ENCODE results near the gene INPP5D. TPM values are rescaled to one million over a fixed set of nuclear protein-coding genes. Genes with fewer than 3 reads are reported as not detected.

The INPP5D gene
- total and polyA plus RNA-seq, 2 of the 13 experiments (the other 11 are each of a cell fraction or from before 2014, with no cell fraction given): 16.7 to 18.0 TPM

DNA sequence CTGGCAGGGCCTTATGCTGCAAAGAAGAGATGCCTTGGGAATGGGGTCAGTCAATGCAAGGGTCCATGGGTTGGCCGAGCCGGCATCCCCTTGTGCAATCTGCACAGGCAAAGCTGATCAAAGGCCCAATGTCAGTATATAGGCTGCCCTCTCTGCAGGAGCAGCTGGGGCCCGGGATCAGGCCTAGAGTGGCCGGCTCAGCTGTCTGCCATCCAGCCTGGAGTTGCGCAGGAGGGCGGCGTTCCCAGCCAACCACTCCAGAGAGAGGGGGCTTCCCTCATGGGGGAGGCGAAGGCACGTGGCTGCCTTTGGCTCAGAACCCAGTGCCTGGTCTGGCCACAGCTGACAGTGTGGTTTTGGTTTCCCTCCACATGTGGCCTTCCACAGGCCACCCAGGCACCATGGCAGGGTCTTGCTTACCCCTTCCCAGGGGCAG lies 3.9 kb downstream of the INPP5D start (continued):
- TF ChIP-seq ZNF30 (CRISPR knock-in tag; IDR thresholded peaks at IDR 0.05): no peak
- TF ChIP-seq, protein P1, sequence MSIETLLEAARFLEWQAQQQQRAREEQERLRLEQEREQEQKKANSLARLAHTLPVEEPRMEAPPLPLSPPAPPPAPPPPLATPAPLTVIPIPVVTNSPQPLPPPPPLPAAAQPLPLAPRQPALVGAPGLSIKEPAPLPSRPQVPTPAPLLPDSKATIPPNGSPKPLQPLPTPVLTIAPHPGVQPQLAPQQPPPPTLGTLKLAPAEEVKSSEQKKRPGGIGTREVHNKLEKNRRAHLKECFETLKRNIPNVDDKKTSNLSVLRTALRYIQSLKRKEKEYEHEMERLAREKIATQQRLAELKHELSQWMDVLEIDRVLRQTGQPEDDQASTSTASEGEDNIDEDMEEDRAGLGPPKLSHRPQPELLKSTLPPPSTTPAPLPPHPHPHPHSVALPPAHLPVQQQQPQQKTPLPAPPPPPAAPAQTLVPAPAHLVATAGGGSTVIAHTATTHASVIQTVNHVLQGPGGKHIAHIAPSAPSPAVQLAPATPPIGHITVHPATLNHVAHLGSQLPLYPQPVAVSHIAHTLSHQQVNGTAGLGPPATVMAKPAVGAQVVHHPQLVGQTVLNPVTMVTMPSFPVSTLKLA (IDR thresholded peaks at IDR 0.05): no peak
- TF ChIP-seq ZNF816 (CRISPR knock-in tag; IDR thresholded peaks at IDR 0.05; ENCODE audit: borderline replicate concordance): no peak
- no peak for TF ChIP-seq BORCS8-MEF2B (CRISPR knock-in tag; IDR thresholded peaks at IDR 0.05)
- TF ChIP-seq TARDBP (CRISPR knock-in tag; IDR thresholded peaks at IDR 0.05): no peak
- TF ChIP-seq LCORL (IDR thresholded peaks at IDR 0.05): no peak
- TF ChIP-seq LCORL (CRISPR knock-in tag; IDR thresholded peaks at IDR 0.05): no peak
- TF ChIP-seq, protein P2, sequence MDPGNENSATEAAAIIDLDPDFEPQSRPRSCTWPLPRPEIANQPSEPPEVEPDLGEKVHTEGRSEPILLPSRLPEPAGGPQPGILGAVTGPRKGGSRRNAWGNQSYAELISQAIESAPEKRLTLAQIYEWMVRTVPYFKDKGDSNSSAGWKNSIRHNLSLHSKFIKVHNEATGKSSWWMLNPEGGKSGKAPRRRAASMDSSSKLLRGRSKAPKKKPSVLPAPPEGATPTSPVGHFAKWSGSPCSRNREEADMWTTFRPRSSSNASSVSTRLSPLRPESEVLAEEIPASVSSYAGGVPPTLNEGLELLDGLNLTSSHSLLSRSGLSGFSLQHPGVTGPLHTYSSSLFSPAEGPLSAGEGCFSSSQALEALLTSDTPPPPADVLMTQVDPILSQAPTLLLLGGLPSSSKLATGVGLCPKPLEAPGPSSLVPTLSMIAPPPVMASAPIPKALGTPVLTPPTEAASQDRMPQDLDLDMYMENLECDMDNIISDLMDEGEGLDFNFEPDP (CRISPR knock-in tag; conservative IDR thresholded peaks at IDR 0.05): no peak
- TF ChIP-seq, protein P3, sequence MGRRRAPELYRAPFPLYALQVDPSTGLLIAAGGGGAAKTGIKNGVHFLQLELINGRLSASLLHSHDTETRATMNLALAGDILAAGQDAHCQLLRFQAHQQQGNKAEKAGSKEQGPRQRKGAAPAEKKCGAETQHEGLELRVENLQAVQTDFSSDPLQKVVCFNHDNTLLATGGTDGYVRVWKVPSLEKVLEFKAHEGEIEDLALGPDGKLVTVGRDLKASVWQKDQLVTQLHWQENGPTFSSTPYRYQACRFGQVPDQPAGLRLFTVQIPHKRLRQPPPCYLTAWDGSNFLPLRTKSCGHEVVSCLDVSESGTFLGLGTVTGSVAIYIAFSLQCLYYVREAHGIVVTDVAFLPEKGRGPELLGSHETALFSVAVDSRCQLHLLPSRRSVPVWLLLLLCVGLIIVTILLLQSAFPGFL (CRISPR knock-in tag; IDR thresholded peaks at IDR 0.05): no peak
- TF ChIP-seq ZNF101 (CRISPR knock-in tag; IDR thresholded peaks at IDR 0.05; ENCODE audit: borderline replicate concordance, low read depth): no peak
- TF ChIP-seq, protein P4, sequence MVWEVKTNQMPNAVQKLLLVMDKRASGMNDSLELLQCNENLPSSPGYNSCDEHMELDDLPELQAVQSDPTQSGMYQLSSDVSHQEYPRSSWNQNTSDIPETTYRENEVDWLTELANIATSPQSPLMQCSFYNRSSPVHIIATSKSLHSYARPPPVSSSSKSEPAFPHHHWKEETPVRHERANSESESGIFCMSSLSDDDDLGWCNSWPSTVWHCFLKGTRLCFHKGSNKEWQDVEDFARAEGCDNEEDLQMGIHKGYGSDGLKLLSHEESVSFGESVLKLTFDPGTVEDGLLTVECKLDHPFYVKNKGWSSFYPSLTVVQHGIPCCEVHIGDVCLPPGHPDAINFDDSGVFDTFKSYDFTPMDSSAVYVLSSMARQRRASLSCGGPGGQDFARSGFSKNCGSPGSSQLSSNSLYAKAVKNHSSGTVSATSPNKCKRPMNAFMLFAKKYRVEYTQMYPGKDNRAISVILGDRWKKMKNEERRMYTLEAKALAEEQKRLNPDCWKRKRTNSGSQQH (CRISPR knock-in tag; IDR thresholded peaks at IDR 0.05; ENCODE audit: low read depth): 0 out of 2 replicates have a peak, but pooled peaks have one; percentile 34
- TF ChIP-seq CENPT (CRISPR knock-in tag; IDR thresholded peaks at IDR 0.05; ENCODE audit: low read depth): no peak
- TF ChIP-seq, protein P5, sequence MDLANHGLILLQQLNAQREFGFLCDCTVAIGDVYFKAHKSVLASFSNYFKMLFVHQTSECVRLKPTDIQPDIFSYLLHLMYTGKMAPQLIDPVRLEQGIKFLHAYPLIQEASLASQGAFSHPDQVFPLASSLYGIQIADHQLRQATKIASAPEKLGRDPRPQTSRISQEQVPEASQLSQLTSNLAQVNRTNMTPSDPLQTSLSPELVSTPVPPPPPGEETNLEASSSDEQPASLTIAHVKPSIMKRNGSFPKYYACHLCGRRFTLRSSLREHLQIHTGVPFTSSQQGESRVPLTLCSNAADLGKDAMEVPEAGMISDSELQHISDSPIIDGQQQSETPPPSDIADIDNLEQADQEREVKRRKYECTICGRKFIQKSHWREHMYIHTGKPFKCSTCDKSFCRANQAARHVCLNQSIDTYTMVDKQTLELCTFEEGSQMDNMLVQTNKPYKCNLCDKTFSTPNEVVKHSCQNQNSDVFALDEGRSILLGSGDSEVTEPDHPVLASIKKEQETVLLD (CRISPR knock-in tag; IDR thresholded peaks at IDR 0.05; ENCODE audit: low read depth): no peak
- no peak for TF ChIP-seq SRSF1 (optimal IDR thresholded peaks at IDR 0.05; ENCODE audit: low read depth, low read length)
- TF ChIP-seq NFYB (CRISPR knock-in tag; IDR thresholded peaks at IDR 0.05): no peak
- TF ChIP-seq ZNF343 (CRISPR knock-in tag; IDR thresholded peaks at IDR 0.05): peak; percentile 81; the same call in 1 of the 2 replicates
- TF ChIP-seq ZNF431 (CRISPR knock-in tag; IDR thresholded peaks at IDR 0.05; ENCODE audit: borderline replicate concordance, low read depth): no peak
- TF ChIP-seq, protein P6, sequence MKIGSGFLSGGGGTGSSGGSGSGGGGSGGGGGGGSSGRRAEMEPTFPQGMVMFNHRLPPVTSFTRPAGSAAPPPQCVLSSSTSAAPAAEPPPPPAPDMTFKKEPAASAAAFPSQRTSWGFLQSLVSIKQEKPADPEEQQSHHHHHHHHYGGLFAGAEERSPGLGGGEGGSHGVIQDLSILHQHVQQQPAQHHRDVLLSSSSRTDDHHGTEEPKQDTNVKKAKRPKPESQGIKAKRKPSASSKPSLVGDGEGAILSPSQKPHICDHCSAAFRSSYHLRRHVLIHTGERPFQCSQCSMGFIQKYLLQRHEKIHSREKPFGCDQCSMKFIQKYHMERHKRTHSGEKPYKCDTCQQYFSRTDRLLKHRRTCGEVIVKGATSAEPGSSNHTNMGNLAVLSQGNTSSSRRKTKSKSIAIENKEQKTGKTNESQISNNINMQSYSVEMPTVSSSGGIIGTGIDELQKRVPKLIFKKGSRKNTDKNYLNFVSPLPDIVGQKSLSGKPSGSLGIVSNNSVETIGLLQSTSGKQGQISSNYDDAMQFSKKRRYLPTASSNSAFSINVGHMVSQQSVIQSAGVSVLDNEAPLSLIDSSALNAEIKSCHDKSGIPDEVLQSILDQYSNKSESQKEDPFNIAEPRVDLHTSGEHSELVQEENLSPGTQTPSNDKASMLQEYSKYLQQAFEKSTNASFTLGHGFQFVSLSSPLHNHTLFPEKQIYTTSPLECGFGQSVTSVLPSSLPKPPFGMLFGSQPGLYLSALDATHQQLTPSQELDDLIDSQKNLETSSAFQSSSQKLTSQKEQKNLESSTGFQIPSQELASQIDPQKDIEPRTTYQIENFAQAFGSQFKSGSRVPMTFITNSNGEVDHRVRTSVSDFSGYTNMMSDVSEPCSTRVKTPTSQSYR (CRISPR knock-in tag; IDR thresholded peaks at IDR 0.05; ENCODE audit: borderline replicate concordance): no peak
- TF ChIP-seq ZFX (CRISPR knock-in tag; IDR thresholded peaks at IDR 0.05; ENCODE audit: low read depth): no peak; the same call in 1 of the 2 replicates
- no peak for TF ChIP-seq SMC3 (IDR thresholded peaks at IDR 0.05; ENCODE audit: low read length)
- no peak for TF ChIP-seq HDAC6 (IDR thresholded peaks at IDR 0.05; ENCODE audit: low read depth, low read length)
